SK-N-SH treated with all-trans-retinoic acid at 6 μM for 48 hours (cell line): ENCODE data around the gene IL20RB.

Experiments used
- ARNTL ChIP-seq: fragments of 450-650 bp; formaldehyde crosslinking; IDR thresholded peaks from 2 replicates; pipeline ENCODE4 v1.5.0; 2020; ENCODE audit warnings: low read depth, mild to moderate bottlenecking, moderate library complexity, borderline replicate concordance
- BACH2 ChIP-seq: fragments of 250-450 bp; sonication (Bioruptor Pico); IDR thresholded peaks from 2 replicates; pipeline ENCODE4 v1.9.0; 2021; ENCODE audit warnings: mild to moderate bottlenecking, borderline replicate concordance
- CSDC2 ChIP-seq: fragments of 250-450 bp; sonication (Bioruptor Pico); IDR thresholded peaks from 2 replicates; pipeline ENCODE4 v1.5.0; 2020; ENCODE audit warnings: mild to moderate bottlenecking, moderate library complexity
- ESRRG ChIP-seq: fragments of 250-450 bp; sonication (Bioruptor Pico); IDR thresholded peaks from 2 replicates; pipeline ENCODE4 v1.6.1; 2021; ENCODE audit warnings: mild to moderate bottlenecking
- GLIS3 ChIP-seq: fragments of 250-450 bp; sonication (Bioruptor Pico); IDR thresholded peaks from 2 replicates; pipeline ENCODE4 v1.5.0; 2020; ENCODE audit warnings: mild to moderate bottlenecking, moderate library complexity
- PPARA ChIP-seq: fragments of 250-450 bp; sonication (Bioruptor Pico); IDR thresholded peaks from 2 replicates; pipeline ENCODE4 v1.5.0; 2020; ENCODE audit warnings: mild to moderate bottlenecking, borderline replicate concordance
- TSHZ2 ChIP-seq: fragments of 250-450 bp; sonication (Bioruptor Pico); IDR thresholded peaks from 2 replicates; pipeline ENCODE4 v1.5.0; 2020; ENCODE audit warnings: mild to moderate bottlenecking, moderate library complexity
- ZC3H10 ChIP-seq: fragments of 250-450 bp; sonication (Bioruptor Pico); IDR thresholded peaks from 2 replicates; pipeline ENCODE4 v1.5.1; 2021; ENCODE audit warnings: mild to moderate bottlenecking, moderate library complexity
- ZFP3 ChIP-seq: fragments of 250-450 bp; sonication (Bioruptor Pico); IDR thresholded peaks from 2 replicates; pipeline ENCODE4 v1.5.0; 2020; ENCODE audit warnings: mild to moderate bottlenecking, moderate library complexity
- ZNF565 ChIP-seq: fragments of 450-650 bp; formaldehyde crosslinking; conservative IDR thresholded peaks from 2 replicates; pipeline ENCODE4 v1.5.0; 2020; ENCODE audit warnings: low read depth, mild to moderate bottlenecking, moderate library complexity
- ZNF70 ChIP-seq: fragments of 450-650 bp; formaldehyde crosslinking; IDR thresholded peaks from 2 replicates; pipeline ENCODE4 v1.5.0; 2020; ENCODE audit warnings: mild to moderate bottlenecking, moderate library complexity
- TF ChIP-seq, protein P1 (sequence below): fragments of 250-450 bp; sonication (Bioruptor Pico); IDR thresholded peaks from 2 replicates; pipeline ENCODE4 v1.5.1; 2021; ENCODE audit warnings: mild to moderate bottlenecking, moderate library complexity
- TF ChIP-seq, protein P2 (sequence below): fragments of 250-450 bp; sonication (Bioruptor Pico); IDR thresholded peaks from 2 replicates; pipeline ENCODE4 v1.8.0; 2020; ENCODE audit warnings: mild to moderate bottlenecking, moderate library complexity, borderline replicate concordance
- TF ChIP-seq, protein P3 (sequence below): fragments of 250-450 bp; sonication (Bioruptor Pico); IDR thresholded peaks from 2 replicates; pipeline ENCODE4 v1.5.1; 2020; ENCODE audit warnings: low read depth, mild to moderate bottlenecking, moderate library complexity

DNA sequence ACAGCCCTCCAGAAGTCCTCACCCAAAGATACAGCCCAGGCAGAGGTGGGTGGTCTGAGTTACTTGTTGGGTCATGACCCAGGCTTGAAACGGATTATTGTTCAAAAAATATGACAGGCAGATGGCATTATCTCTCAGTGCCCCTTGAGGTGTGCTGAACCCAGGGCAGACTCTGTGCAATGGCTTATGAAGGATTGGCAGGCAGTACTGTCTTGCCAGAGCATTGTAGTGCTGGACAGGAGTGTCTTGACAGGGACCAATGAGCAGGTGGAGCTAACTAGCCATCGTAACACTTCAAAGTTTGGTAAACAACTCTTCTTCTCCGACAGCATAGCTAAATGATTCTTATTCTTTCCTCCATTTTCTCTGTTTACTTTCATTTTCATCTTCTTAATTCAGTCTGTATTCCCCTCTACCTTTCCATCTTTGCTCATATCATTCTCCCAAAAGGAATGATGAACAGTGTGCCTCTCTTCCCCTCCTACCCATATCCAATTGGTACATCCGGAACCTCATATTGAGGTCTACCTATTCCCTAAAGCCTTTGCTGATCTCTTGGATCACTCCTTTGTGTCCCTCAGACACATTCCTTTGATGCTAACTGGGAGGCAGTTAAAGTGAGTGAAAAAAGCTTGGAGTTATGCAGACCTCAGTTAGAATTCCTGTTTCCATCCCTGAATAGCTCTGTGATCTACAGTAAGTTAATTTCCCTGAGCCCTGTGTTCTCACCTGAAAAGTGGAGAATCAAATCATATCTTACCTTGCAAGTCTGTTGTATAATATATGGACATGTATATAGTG is 2.6 kb upstream of the IL20RB start:
- TF ChIP-seq GLIS3 (CRISPR knock-in tag): no peak
- no peak for TF ChIP-seq ZNF70
- TF ChIP-seq, protein P1, sequence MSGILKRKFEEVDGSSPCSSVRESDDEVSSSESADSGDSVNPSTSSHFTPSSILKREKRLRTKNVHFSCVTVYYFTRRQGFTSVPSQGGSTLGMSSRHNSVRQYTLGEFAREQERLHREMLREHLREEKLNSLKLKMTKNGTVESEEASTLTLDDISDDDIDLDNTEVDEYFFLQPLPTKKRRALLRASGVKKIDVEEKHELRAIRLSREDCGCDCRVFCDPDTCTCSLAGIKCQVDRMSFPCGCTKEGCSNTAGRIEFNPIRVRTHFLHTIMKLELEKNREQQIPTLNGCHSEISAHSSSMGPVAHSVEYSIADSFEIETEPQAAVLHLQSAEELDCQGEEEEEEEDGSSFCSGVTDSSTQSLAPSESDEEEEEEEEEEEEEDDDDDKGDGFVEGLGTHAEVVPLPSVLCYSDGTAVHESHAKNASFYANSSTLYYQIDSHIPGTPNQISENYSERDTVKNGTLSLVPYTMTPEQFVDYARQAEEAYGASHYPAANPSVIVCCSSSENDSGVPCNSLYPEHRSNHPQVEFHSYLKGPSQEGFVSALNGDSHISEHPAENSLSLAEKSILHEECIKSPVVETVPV: no peak
- no peak for TF ChIP-seq BACH2
- no peak for TF ChIP-seq ZFP3 (CRISPR knock-in tag)
- TF ChIP-seq, protein P2, sequence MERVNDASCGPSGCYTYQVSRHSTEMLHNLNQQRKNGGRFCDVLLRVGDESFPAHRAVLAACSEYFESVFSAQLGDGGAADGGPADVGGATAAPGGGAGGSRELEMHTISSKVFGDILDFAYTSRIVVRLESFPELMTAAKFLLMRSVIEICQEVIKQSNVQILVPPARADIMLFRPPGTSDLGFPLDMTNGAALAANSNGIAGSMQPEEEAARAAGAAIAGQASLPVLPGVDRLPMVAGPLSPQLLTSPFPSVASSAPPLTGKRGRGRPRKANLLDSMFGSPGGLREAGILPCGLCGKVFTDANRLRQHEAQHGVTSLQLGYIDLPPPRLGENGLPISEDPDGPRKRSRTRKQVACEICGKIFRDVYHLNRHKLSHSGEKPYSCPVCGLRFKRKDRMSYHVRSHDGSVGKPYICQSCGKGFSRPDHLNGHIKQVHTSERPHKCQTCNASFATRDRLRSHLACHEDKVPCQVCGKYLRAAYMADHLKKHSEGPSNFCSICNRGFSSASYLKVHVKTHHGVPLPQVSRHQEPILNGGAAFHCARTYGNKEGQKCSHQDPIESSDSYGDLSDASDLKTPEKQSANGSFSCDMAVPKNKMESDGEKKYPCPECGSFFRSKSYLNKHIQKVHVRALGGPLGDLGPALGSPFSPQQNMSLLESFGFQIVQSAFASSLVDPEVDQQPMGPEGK (CRISPR knock-in tag): no peak
- TF ChIP-seq ZNF565 (CRISPR knock-in tag): no peak
- no peak for TF ChIP-seq CSDC2 (CRISPR knock-in tag)
- no peak for TF ChIP-seq ARNTL (CRISPR knock-in tag)
- TF ChIP-seq TSHZ2 (CRISPR knock-in tag): no peak
- TF ChIP-seq ZC3H10 (CRISPR knock-in tag): no peak
- no peak for TF ChIP-seq PPARA (CRISPR knock-in tag)
- TF ChIP-seq, protein P3, sequence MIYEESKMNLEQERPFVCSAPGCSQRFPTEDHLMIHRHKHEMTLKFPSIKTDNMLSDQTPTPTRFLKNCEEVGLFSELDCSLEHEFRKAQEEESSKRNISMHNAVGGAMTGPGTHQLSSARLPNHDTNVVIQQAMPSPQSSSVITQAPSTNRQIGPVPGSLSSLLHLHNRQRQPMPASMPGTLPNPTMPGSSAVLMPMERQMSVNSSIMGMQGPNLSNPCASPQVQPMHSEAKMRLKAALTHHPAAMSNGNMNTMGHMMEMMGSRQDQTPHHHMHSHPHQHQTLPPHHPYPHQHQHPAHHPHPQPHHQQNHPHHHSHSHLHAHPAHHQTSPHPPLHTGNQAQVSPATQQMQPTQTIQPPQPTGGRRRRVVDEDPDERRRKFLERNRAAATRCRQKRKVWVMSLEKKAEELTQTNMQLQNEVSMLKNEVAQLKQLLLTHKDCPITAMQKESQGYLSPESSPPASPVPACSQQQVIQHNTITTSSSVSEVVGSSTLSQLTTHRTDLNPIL (CRISPR knock-in tag): no peak
- no peak for TF ChIP-seq ESRRG (CRISPR knock-in tag)
